Ovary (tissue), 3 donors: ENCODE data around the gene PIGU.

Experiments
- POLR2A ChIP-seq: fragments of 450-650 bp; IDR thresholded peaks from one replicate; pipeline ENCODE4 v1.6.1; 2017; ENCODE audit warnings: antibody characterized with exemption, mild to moderate bottlenecking, moderate library complexity
- TF ChIP-seq, protein P1 (sequence below), 3 donors: fragments of 450-650 bp in 2 of 3; fragments of 200-600 bp in 1 of 3; IDR thresholded peaks; one replicate each; pipeline versions ENCODE4 v1.5.1 to v1.8.0; 2016 to 2022; ENCODE audit warnings: antibody characterized with exemption in 3 of 3, mild to moderate bottlenecking in 1 of 3
- donor health status: DM: no; HTN: no; CAD: no.

GRCh38 chr20:34510575-34510974, 166.3 kb downstream of the PIGU start:
- TF ChIP-seq, protein P1, sequence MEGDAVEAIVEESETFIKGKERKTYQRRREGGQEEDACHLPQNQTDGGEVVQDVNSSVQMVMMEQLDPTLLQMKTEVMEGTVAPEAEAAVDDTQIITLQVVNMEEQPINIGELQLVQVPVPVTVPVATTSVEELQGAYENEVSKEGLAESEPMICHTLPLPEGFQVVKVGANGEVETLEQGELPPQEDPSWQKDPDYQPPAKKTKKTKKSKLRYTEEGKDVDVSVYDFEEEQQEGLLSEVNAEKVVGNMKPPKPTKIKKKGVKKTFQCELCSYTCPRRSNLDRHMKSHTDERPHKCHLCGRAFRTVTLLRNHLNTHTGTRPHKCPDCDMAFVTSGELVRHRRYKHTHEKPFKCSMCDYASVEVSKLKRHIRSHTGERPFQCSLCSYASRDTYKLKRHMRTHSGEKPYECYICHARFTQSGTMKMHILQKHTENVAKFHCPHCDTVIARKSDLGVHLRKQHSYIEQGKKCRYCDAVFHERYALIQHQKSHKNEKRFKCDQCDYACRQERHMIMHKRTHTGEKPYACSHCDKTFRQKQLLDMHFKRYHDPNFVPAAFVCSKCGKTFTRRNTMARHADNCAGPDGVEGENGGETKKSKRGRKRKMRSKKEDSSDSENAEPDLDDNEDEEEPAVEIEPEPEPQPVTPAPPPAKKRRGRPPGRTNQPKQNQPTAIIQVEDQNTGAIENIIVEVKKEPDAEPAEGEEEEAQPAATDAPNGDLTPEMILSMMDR (IDR thresholded peaks at IDR 0.05) = no peak
- no peak for TF ChIP-seq POLR2A
